Testis (tissue), 2 donors: ENCODE measurements around the gene HAO2.

Source experiments
- POLR2A ChIP-seq: fragments of 450-650 bp; IDR thresholded peaks from one replicate; pipeline ENCODE4 v1.6.1; 2017; ENCODE audit warnings: antibody characterized with exemption, mild to moderate bottlenecking, moderate library complexity
- TF ChIP-seq, protein P1 (sequence below), 3 experiments: fragments of 450-650 bp in 2 of 3; fragments of 200-600 bp in 1 of 3; sonication (generic) in 1 of 3; IDR thresholded peaks; one replicate each; pipeline ENCODE4 v1.5.1; 2016 to 2019; ENCODE audit warnings: antibody characterized with exemption in 3 of 3, mild to moderate bottlenecking in 2 of 3, moderate library complexity in 1 of 3

GRCh38 chr1:119410961-119411360 lies 42.4 kb downstream of the HAO2 start:
- TF ChIP-seq, protein P1, sequence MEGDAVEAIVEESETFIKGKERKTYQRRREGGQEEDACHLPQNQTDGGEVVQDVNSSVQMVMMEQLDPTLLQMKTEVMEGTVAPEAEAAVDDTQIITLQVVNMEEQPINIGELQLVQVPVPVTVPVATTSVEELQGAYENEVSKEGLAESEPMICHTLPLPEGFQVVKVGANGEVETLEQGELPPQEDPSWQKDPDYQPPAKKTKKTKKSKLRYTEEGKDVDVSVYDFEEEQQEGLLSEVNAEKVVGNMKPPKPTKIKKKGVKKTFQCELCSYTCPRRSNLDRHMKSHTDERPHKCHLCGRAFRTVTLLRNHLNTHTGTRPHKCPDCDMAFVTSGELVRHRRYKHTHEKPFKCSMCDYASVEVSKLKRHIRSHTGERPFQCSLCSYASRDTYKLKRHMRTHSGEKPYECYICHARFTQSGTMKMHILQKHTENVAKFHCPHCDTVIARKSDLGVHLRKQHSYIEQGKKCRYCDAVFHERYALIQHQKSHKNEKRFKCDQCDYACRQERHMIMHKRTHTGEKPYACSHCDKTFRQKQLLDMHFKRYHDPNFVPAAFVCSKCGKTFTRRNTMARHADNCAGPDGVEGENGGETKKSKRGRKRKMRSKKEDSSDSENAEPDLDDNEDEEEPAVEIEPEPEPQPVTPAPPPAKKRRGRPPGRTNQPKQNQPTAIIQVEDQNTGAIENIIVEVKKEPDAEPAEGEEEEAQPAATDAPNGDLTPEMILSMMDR (IDR thresholded peaks at IDR 0.05) = no peak
- TF ChIP-seq POLR2A = no peak
